H1 (cell line): ENCODE results near the gene HEPACAM. TPM values are rescaled to one million over a fixed set of nuclear protein-coding genes. Genes with fewer than 3 reads are reported as not detected.

Experiments
- CHD2 ChIP-seq: IDR thresholded peaks from 2 replicates; pipeline ENCODE4 v1.6.1; 2012; ENCODE audit warnings: low read length, improper control_type of control experiment
- TAF1 ChIP-seq: IDR thresholded peaks from 2 replicates; pipeline ENCODE4 v1.6.1; 2011; ENCODE audit warnings: mild to moderate bottlenecking, low read depth, low read length
- polyA plus RNA-seq, 7 experiments: library from polyadenylated mRNA; depleted of rRNA in 3 of 7; stranded (reverse) in 5 of 7; unstranded in 2 of 7; fragments of >200 nt in 5 of 7; fragments of 200-250 nt in 2 of 7; gene quantifications; 1 replicate in 5 of 7; 2 replicates in 1 of 7; 4 replicates in 1 of 7; pipeline versions ENCODE4 v1.2.1 to v1.2.3, GENCODE V29; 2011 to 2013; ENCODE audit warnings: missing spikeins in 2 of 7, mixed read lengths in 2 of 7
- total RNA-seq: library from RNA; stranded (reverse); fragmentation: NEBNext Ultra II Directional; extraction: Animal tissue kit (Norgen Biotek cat#: 25700); gene quantifications from 2 replicates; pipeline ENCODE4 v1.2.1, GENCODE V29; 2021

The HEPACAM gene
- total and polyA plus RNA-seq, 2 of the 8 experiments (the other 6 are each of a cell fraction or from before 2014, with no cell fraction given): not detected

DNA sequence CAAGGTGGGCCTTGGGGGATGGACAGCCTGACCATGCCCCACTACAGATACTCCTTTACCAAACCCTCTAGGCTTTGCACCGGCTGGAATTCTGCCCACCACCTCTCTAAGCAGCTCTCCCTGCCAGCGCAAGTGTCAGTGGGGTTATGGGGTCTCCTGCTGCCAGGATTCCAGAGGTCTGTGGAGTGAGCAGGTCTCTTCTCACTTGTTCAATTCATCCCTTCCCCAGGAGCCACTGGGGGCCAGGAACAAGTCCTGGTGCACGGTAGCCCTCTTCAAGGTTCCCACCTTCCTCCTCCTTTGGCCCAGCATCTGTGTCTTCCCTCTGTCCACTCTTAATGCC, 48.6 kb upstream of the HEPACAM start (continued):
- no peak for TF ChIP-seq CHD2
- TF ChIP-seq TAF1: no peak
